Mucosa of stomach (tissue), 1 donor: ENCODE measurements around the gene SMG9.
A peak's percentile ranks its signal among the peaks of the same experiment; 100 is the strongest.
"Not testable (repeated sequence)": the region's sequence is repeated elsewhere in the genome, so short reads cannot be mapped to it uniquely, and the experiment has no call there.

Source experiments
- H3K27me3 ChIP-seq: one replicate; pipeline ENCODE4 v1.7.0; 2013; ENCODE audit warnings: mild to moderate bottlenecking, low read length; ENCODE audit not compliant: control insufficient read depth, insufficient read depth
- H3K36me3 ChIP-seq: one replicate; pipeline ENCODE4 v1.7.0; 2013; ENCODE audit warnings: low read length; ENCODE audit not compliant: control insufficient read depth, insufficient read depth
- H3K4me1 ChIP-seq: one replicate; pipeline ENCODE4 v1.7.0; 2013; ENCODE audit warnings: mild to moderate bottlenecking, low read length; ENCODE audit not compliant: control insufficient read depth, insufficient read depth
- H3K4me3 ChIP-seq: one replicate; pipeline ENCODE4 v1.7.0; 2013; ENCODE audit warnings: low read length
- H3K9ac ChIP-seq: one replicate; pipeline ENCODE4 v1.7.0; 2013; ENCODE audit warnings: mild to moderate bottlenecking, low read length, moderate library complexity
- H3K9me3 ChIP-seq: one replicate; pipeline ENCODE4 v1.7.0; 2013; ENCODE audit warnings: mild to moderate bottlenecking, low read length, moderate library complexity; ENCODE audit not compliant: control insufficient read depth
- donor health status: Pancreatic carcinoma.

Gene SMG9

DNA sequence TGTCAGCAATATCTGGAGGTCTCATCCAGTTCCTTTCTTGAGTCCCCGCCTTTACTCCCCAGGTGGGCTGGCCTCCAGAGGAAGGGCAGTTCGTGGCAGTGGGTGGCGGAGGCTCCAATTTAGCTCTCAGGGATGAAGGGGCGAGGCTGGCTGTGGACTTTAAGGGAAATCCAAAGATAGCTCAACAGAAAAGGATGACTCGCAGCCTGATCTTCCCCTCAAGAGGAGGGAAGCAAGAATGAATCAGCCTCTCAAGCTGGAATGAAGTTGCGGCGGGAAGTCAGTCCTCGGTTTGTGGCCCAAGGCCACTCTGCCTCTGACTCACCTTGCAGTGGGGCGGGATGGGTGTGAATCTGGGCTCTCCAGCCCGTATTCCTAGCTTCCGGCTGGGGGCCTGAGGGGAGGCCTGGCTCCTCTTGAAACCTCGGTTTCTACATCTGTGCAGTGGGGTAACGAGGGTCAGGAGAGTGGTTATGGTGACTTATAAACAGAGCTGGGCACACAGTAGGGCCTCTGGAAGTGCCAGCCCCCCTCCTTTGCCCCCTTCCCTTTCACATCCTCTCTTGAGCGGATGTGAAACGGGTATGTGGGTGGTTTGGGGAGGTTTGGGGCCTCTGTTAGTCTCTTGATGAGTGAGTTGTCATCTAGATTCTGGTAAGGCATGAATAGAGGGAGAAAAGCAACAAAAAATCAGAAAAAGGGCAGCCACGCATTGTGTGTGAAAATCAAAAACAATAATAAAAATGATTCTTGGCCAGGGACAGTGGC lies 10.5 kb upstream of the SMG9 start:
- H3K9me3 ChIP-seq = no peaks in the 10 kb centered on the region
- H3K4me1 ChIP-seq = peaks cover 41% of the 10 kb centered on the region
- H3K36me3 ChIP-seq = peaks cover 29% of the 10 kb centered on the region
- no peak overlapping the region for H3K9ac ChIP-seq
- H3K4me3 ChIP-seq = no peak overlapping the region
- H3K27me3 ChIP-seq = no peaks in the 10 kb centered on the region

DNA sequence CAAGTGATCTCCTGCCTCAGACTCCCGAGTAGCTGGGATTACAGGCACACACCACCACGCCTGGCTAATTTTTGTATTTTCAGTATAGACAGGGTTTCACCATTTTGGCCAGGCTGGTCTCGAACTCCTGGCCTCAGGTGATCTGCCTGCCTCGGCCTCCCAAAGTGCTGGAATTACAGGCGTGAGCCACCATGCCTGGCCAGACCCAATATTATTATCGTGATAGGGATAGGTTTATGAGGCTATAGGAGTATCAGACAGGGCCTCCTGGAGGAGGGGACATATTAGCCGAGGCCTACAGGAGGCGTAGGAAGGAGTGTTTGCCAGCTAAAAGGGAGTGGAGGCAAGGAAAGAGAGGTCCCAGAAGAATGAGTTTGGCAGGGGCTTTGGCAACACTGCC lies 9.9 kb upstream of the SMG9 start:
- H3K9ac ChIP-seq, H3K27me3 ChIP-seq, H3K4me3 ChIP-seq, H3K9me3 ChIP-seq: not testable (repeated sequence)
- peaks cover 41% of the 10 kb centered on the region for H3K4me1 ChIP-seq
- peaks cover 25% of the 10 kb centered on the region for H3K36me3 ChIP-seq

DNA sequence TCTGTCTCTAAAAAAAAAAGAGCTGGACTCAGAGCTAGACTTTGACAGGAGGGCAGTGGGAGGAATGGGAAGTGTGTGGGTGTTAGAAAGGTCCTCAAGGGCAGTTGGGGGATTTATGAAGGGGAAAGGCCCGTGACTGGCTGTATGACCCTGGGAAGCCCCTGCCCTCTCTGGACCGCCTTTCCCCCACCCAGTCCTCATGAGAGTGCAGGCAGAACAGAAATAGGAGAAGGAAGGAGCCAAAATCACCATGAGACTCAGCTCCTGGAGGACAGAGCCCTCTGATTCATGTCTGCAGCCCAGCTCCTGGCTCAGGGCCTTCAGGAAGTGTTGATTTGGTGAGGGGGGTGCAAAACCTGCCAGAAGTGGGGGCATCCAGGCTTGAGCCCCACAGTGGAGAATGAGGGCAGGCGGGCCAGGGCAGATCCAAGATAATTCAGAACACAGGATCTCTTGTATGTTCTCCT lies 8.7 kb upstream of the SMG9 start:
- H3K9me3 ChIP-seq = no peaks in the 10 kb centered on the region
- peaks cover 34% of the 10 kb centered on the region for H3K4me1 ChIP-seq
- no peaks in the 10 kb centered on the region for H3K27me3 ChIP-seq

DNA sequence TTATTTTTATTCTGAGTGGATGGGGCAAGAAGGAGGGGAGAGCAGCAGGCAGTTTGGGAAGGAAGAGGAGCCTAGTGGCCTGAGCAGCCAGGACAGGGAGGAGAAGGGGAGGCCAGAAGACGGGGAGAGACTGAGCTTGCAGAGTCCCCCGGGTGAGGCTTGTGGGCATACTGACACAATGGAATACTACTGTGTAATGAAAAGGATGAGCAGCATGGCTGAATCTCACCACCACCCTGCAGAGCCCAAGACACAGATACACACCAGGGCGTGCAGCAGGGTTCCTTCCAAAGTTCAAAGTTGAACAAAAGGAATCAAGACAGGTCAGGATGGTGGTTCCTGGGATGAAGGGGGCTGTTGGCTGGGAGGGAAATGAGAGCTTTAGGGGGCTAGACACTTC lies 8.1 kb upstream of the SMG9 start:
- Histone ChIP-seq H3K4me3 (no peak overlapping the region), H3K27me3 (no peaks in the 10 kb centered on the region), H3K4me1 (peaks cover 33% of the 10 kb centered on the region), H3K36me3 (peaks cover 12% of the 10 kb centered on the region), H3K9ac (no peak overlapping the region), H3K9me3 (no peaks in the 10 kb centered on the region)

More for the DNA sequence above, 8.7 kb upstream of the SMG9 start:
- Histone ChIP-seq H3K9ac (no peak overlapping the region), H3K36me3 (peaks cover 17% of the 10 kb centered on the region), H3K4me3 (no peak overlapping the region)

DNA sequence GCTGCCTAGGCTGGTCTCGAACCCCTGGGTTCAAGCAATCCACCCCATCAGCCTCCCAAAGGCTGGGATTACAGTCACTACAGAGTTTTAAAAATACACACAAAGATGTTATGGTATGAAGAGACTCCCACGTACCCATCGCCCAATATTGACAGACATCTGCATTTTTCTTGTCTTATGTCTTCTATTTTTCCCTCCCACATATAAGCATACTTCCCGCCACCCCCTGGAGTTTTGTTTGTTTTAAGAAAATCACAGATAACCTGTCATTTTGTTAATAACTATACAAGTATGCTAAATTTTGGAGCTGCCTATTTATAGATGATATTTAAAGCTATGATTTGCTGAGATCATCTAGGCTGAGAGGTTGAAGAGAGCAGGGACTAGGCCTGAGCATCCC lies 6.2 kb upstream of the SMG9 start:
- no peak overlapping the region for H3K9ac ChIP-seq

DNA sequence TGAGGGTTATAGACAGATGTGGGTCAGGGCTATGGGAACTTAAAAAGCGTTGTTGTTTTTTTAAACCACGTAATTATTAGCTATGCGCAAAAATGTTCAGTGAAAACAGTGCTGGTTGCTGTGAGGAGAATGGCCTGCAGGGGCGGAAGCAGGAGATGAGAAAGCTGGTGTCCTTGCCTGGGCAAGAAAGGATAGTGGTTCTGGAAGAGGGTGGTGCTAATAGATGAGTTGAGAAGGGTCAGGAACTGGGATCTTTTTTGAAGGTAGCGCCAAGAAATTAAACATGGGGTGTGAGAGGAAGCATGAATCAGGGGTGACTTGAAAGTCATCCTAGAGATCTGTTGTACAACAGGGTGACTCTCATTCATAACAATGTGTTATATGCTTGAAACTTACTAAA lies 4.8 kb upstream of the SMG9 start:
- Histone ChIP-seq H3K9me3 (no peaks in the 10 kb centered on the region), H3K4me3 (no peak overlapping the region), H3K9ac (no peak overlapping the region), H3K36me3 (no peaks in the 10 kb centered on the region), H3K4me1 (peaks cover 28% of the 10 kb centered on the region), H3K27me3 (no peaks in the 10 kb centered on the region)

More for the DNA sequence above, 6.2 kb upstream of the SMG9 start:
- no peaks in the 10 kb centered on the region for H3K27me3 ChIP-seq
- peaks cover 34% of the 10 kb centered on the region for H3K4me1 ChIP-seq
- H3K36me3 ChIP-seq = no peaks in the 10 kb centered on the region
- H3K9me3 ChIP-seq = no peaks in the 10 kb centered on the region
- H3K4me3 ChIP-seq = no peak overlapping the region

DNA sequence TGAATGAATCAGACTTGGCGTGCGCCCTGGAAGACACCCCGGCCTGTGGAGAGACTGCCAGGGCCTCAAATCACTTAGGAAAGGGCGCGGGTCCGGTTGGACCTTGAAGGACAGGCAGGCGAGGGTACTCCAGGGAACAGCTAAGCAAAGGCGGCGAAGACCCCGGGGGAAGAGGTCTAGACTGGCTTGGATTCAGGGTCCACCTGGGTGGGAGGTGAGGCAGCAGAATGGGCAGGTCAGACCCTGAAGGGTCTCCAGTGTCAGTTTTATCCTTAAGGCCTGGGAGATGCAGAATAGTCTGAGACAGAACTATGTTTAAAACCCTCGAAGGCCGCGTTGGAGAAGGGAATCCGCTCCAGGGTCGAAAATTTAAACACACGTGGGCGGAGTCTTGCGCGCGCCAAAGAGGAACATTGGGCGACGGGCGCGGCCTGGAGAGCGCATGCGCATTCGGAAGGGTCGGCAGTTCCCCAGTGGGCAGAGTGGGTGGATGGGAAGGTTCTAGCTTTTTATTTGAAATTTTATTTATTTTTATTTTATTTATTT lies 567 bp upstream of the SMG9 start:
- Histone ChIP-seq H3K4me3 (peak overlapping the region; percentile 79), H3K27me3 (no peaks in the 10 kb centered on the region), H3K36me3 (no peaks in the 10 kb centered on the region), H3K4me1 (peaks cover 52% of the 10 kb centered on the region), H3K9me3 (no peaks in the 10 kb centered on the region), H3K9ac (peak overlapping the region; percentile 91)

DNA sequence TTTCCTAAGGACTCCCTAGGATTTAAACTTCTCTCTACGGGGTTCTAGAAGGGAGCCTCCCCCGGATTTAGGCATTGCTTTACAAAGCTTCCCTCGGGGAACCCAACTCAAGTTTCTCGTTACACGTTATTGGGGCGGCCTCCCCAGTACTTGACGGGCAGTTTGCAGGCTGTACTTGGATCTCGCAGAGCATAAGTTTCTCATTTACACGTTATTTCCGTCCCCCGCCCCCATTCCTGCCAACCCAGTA lies 584 bp downstream of the SMG9 start:
- H3K9me3 ChIP-seq = no peaks in the 10 kb centered on the region
- no peaks in the 10 kb centered on the region for H3K27me3 ChIP-seq
- peaks cover 52% of the 10 kb centered on the region for H3K4me1 ChIP-seq
- peak overlapping the region; percentile 91 for H3K9ac ChIP-seq
- H3K4me3 ChIP-seq = peak overlapping the region; percentile 79
- H3K36me3 ChIP-seq = no peaks in the 10 kb centered on the region

DNA sequence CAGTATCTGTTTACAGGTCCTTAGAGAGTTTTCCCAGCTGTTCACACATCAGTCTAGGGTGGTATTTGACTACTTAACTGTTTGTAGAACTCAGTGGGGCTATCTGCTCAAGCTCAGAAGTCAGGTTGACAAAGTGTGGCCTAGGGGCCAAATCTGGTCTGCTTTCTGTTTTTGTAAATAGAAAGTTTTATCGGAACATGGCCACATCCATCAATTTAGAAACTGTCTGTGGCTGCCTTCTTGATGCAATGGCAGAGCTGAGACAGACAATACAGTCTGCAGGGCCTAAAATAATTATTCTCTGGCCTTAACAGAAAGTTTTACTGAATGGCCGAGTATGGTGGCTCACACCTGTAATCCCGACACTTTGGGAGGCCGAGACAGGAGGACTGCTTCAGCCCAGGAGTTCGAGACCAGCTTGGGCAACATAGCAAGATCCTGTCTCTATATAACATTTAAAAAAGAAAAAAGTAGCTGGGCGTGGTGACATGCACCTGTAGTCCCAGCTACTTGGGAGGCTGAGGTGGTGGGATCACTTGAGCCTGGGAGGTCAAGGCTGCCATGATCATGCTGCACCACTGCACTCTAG lies 2.4 kb downstream of the SMG9 start:
- Histone ChIP-seq H3K4me3 (no peak overlapping the region), H3K36me3 (no peaks in the 10 kb centered on the region), H3K9ac (no peak overlapping the region), H3K4me1 (peaks cover 46% of the 10 kb centered on the region), H3K9me3 (no peaks in the 10 kb centered on the region), H3K27me3 (no peaks in the 10 kb centered on the region)

DNA sequence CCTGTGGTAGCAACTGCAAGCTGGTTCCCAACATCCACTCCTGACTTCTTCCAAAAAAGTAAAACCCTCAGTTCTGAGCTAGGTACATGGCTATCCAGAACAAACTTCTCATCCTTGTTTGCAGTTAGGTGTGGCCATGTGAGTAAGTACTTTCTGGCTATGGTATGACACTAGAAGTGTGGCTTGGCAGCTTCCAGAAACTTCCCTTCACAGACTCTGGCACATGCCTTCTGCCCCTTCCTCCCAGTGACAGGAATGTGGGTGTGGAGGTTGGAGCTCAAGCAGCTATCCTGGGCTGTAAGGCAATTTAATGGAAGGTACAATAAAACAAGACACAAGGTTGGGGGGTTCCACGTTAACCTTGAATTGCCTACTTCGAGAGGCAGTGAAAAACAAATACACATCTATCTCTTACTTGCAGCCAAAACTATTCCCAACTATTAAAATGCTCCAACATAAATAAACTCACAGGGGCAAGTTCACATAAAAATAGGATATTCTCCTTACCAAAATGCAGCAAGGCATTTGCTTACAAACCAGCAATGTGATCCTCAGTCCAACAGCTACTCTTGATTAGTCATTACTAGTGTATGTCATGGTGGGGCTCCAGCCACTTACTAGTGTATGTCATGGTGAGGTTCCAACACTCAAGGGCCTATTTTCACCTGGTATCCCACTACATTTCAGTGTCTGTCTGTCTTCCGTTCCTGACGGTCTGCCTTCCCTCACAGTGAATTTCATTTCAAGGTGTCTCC lies 3.1 kb downstream of the SMG9 start:
- Histone ChIP-seq H3K9me3 (no peaks in the 10 kb centered on the region), H3K4me3 (no peak overlapping the region), H3K27me3 (no peaks in the 10 kb centered on the region), H3K9ac (no peak overlapping the region), H3K4me1 (peaks cover 39% of the 10 kb centered on the region), H3K36me3 (no peaks in the 10 kb centered on the region)

DNA sequence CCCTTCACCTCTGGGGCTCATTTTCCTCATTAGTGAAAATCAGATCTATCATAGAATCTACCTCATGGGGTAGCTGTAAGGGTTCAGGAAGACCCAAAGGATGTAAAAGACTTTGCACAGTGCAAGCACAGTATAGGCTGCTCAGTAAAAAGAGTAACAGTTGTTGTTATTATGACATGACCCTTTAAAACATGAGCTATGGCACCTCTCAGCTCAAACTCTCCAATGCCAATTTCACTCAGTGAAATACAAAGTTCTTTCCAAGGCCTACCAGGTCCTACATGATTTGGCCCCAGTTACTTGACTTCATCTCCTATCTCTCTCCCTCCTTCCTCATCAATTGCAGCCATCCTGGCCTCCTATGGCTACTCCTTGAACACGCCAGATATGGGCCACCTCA lies 4.9 kb downstream of the SMG9 start:
- Histone ChIP-seq H3K9ac (no peak overlapping the region), H3K9me3 (no peaks in the 10 kb centered on the region), H3K27me3 (no peaks in the 10 kb centered on the region), H3K4me1 (peaks cover 27% of the 10 kb centered on the region), H3K4me3 (no peak overlapping the region), H3K36me3 (no peaks in the 10 kb centered on the region)

DNA sequence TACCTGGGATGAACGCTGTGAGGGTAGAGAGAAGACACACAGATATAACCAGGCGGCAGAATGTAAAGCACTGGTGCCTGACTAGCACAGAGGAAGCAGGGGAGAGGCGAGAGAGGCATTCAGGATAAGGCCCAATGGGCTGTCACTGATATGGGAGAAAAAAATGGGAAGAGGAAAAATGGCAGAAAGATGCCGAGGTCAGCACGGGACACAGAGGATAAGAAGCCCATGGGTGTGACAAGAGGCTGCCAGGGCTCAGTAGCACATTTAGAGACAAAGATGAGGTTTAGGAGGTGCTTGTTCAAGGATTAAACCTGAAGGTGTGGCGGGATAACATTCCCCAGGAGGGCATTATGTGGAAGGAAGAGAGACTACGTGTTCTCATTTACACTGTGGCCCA lies 5.6 kb downstream of the SMG9 start:
- Histone ChIP-seq H3K36me3 (no peaks in the 10 kb centered on the region), H3K4me3 (no peak overlapping the region), H3K4me1 (peaks cover 32% of the 10 kb centered on the region), H3K27me3 (no peaks in the 10 kb centered on the region), H3K9me3 (no peaks in the 10 kb centered on the region), H3K9ac (no peak overlapping the region)
